ENCODE measurements around the gene ITGB1BP1. TPM values are rescaled to one million over a fixed set of nuclear protein-coding genes. Genes with fewer than 3 reads are reported as not detected.

The ITGB1BP1 gene
- total RNA-seq, 1 donor from 2014 or later = 53.8 TPM

- Histone ChIP-seq H3K4me1 (no peaks in the 10 kb centered on the region), H3K9me3 (no peaks in the 10 kb centered on the region), H3K4me3 (no peak overlapping the region), H3K36me3 (peaks cover 0 to 47% of the 10 kb centered on the region in 2 donors), H3K27me3 (no peaks in the 10 kb centered on the region), H3K27ac (no peak overlapping the region)
- TF ChIP-seq POLR2A (IDR thresholded peaks at IDR 0.05) (no peak), POLR2AphosphoS5 (IDR thresholded peaks at IDR 0.05; ENCODE audit: insufficient read depth in 1 of 2, low read depth in 1 of 2) (no peak), CTCF (IDR thresholded peaks at IDR 0.05) (no peak)
- DNase-seq (ENCODE audit: extremely low spot score in 2 of 2) = no peak
- intact Hi-C loops (cut with DNase I) = no loop called here
Observed at GRCh38 chr2:9360701-9361100, 62.6 kb downstream of the ITGB1BP1 start.

GRCh38 chr2:9360110-9360509 is 63.2 kb downstream of the ITGB1BP1 start:
- no peak for TF ChIP-seq CTCF (IDR thresholded peaks at IDR 0.05)
- TF ChIP-seq POLR2A (IDR thresholded peaks at IDR 0.05) = no peak
- no peak for TF ChIP-seq POLR2AphosphoS5 (IDR thresholded peaks at IDR 0.05; ENCODE audit: insufficient read depth in 1 of 2, low read depth in 1 of 2)
- DNase-seq (ENCODE audit: extremely low spot score in 2 of 2) = no peak
- intact Hi-C loops (cut with DNase I) = no loop called here

GRCh38 chr2:9359463-9359862 is 63.9 kb downstream of the ITGB1BP1 start:
- Histone ChIP-seq H3K4me1 (no peaks in the 10 kb centered on the region), H3K27me3 (no peaks in the 10 kb centered on the region), H3K27ac (no peak overlapping the region), H3K4me3 (no peak overlapping the region), H3K9me3 (no peaks in the 10 kb centered on the region), H3K36me3 (peaks cover 0 to 42% of the 10 kb centered on the region in 2 donors)
- intact Hi-C loops (cut with DNase I) = no loop called here
- DNase-seq (ENCODE audit: extremely low spot score in 2 of 2) = no peak
- TF ChIP-seq CTCF (IDR thresholded peaks at IDR 0.05) (no peak), POLR2A (IDR thresholded peaks at IDR 0.05) (no peak), POLR2AphosphoS5 (IDR thresholded peaks at IDR 0.05; ENCODE audit: insufficient read depth in 1 of 2, low read depth in 1 of 2) (no peak)

More at GRCh38 chr2:9360110-9360509, 63.2 kb downstream of the ITGB1BP1 start:
- no peaks in the 10 kb centered on the region for H3K27me3 ChIP-seq
- no peak overlapping the region for H3K27ac ChIP-seq
- H3K4me3 ChIP-seq = no peak overlapping the region
- no peaks in the 10 kb centered on the region for H3K9me3 ChIP-seq
- H3K4me1 ChIP-seq = no peaks in the 10 kb centered on the region
- H3K36me3 ChIP-seq = peaks cover 0 to 47% of the 10 kb centered on the region in 2 donors

GRCh38 chr2:9358846-9359245 is 64.5 kb downstream of the ITGB1BP1 start:
- DNase-seq (ENCODE audit: extremely low spot score in 2 of 2) = no peak
- Histone ChIP-seq H3K4me3 (no peak overlapping the region), H3K36me3 (peaks cover 0 to 42% of the 10 kb centered on the region in 2 donors), H3K4me1 (no peaks in the 10 kb centered on the region), H3K27me3 (no peaks in the 10 kb centered on the region), H3K9me3 (no peaks in the 10 kb centered on the region), H3K27ac (no peak overlapping the region)
- TF ChIP-seq CTCF (IDR thresholded peaks at IDR 0.05) = no peak
- no peak for TF ChIP-seq POLR2AphosphoS5 (IDR thresholded peaks at IDR 0.05; ENCODE audit: insufficient read depth in 1 of 2, low read depth in 1 of 2)
- TF ChIP-seq POLR2A (IDR thresholded peaks at IDR 0.05) = no peak
- intact Hi-C loops (cut with DNase I) = no loop called here

GRCh38 chr2:9356261-9356660 is 67.1 kb downstream of the ITGB1BP1 start:
- Histone ChIP-seq H3K4me3 (no peak overlapping the region), H3K4me1 (no peaks in the 10 kb centered on the region), H3K27ac (no peak overlapping the region), H3K27me3 (no peaks in the 10 kb centered on the region), H3K9me3 (no peaks in the 10 kb centered on the region), H3K36me3 (peaks cover 0 to 54% of the 10 kb centered on the region in 2 donors)
- DNase-seq (ENCODE audit: extremely low spot score in 2 of 2) = no peak
- intact Hi-C loops (cut with DNase I) = no loop called here
- TF ChIP-seq POLR2AphosphoS5 (IDR thresholded peaks at IDR 0.05; ENCODE audit: insufficient read depth in 1 of 2, low read depth in 1 of 2) (no peak), CTCF (IDR thresholded peaks at IDR 0.05) (no peak), POLR2A (IDR thresholded peaks at IDR 0.05) (no peak)

Measured in vagina (tissue), 2 donors.